Prostate gland (tissue), 2 donors: ENCODE measurements around the gene OVCA2.

Experiments
- CTCF ChIP-seq, 4 experiments: fragments of 200-600 bp in 2 of 4; fragments of 450-650 bp in 2 of 4; sonication (generic) in 2 of 4; IDR thresholded peaks; 1 replicate in 3 of 4; 2 replicates in 1 of 4; pipeline ENCODE4 v1.5.1; 2016 to 2019; ENCODE audit warnings: antibody characterized with exemption in 4 of 4, mild to moderate bottlenecking in 2 of 4, moderate library complexity in 2 of 4
- POLR2A ChIP-seq: fragments of 450-650 bp; IDR thresholded peaks from one replicate; pipeline ENCODE4 v1.6.1; 2016; ENCODE audit warnings: antibody characterized with exemption, mild to moderate bottlenecking

- TF ChIP-seq CTCF (IDR thresholded peaks at IDR 0.05) (no peak), POLR2A (no peak)
Observed at GRCh38 chr17:2067608-2068024, 25.8 kb downstream of the OVCA2 start.
